Coronary artery (tissue), 2 donors: ENCODE measurements around the gene DSTYK.
"Not testable (repeated sequence)": the region's sequence is repeated elsewhere in the genome, so short reads cannot be mapped to it uniquely, and the experiment has no call there.

ENCODE experiments used
- DNase-seq: peaks from one replicate; pipeline ENCODE4 v3.0.0-alpha.2; 2017; ENCODE audit warnings: low spot score
- H3K27ac ChIP-seq, 2 donors: fragments of 200-600 bp; sonication (generic); one replicate each; pipeline ENCODE4 v1.5.1; 2016 to 2019
- H3K4me3 ChIP-seq: fragments of 200-600 bp; sonication (generic); 2 replicates; pipeline ENCODE4 v1.5.1; 2016; ENCODE audit warnings: mild to moderate bottlenecking, moderate library complexity
- TF ChIP-seq, protein P1 (sequence below): fragments of 200-600 bp; sonication (generic); IDR thresholded peaks from one replicate; pipeline ENCODE4 v1.5.1; 2019; ENCODE audit warnings: antibody characterized with exemption

Gene DSTYK

GRCh38 chr1:205161076-205161475 is 50.4 kb downstream of the DSTYK start:
- TF ChIP-seq, protein P1, sequence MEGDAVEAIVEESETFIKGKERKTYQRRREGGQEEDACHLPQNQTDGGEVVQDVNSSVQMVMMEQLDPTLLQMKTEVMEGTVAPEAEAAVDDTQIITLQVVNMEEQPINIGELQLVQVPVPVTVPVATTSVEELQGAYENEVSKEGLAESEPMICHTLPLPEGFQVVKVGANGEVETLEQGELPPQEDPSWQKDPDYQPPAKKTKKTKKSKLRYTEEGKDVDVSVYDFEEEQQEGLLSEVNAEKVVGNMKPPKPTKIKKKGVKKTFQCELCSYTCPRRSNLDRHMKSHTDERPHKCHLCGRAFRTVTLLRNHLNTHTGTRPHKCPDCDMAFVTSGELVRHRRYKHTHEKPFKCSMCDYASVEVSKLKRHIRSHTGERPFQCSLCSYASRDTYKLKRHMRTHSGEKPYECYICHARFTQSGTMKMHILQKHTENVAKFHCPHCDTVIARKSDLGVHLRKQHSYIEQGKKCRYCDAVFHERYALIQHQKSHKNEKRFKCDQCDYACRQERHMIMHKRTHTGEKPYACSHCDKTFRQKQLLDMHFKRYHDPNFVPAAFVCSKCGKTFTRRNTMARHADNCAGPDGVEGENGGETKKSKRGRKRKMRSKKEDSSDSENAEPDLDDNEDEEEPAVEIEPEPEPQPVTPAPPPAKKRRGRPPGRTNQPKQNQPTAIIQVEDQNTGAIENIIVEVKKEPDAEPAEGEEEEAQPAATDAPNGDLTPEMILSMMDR = no peak
- no peak for DNase-seq
- Histone ChIP-seq H3K4me3 (no peak overlapping the region), H3K27ac (no peak overlapping the region)

DNA sequence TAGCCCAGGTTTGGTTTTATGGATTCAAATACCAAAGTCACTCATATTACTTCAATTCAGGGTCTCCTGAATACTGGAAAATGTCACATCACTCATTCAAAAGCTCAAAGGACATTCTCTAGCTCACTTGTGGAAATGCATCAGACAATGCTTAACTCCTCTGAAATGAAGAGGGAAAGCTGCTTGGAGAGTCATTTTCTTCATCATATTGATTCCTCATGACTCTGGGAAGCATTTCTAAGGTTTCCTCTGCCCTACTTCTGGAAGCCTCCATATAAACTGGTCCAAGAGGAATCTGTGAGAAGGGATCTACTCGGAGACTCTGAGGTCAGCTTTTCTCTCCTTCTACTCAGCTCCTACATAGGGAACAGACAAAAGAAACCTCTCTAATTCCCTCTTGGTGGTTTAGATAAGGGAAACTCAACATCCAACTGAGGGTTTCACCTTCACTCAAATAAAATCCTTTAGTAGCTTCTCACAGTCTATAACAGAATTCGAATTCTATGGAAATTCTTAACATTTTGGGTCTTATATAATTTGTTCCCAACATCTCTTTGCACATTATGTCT is 53.4 kb downstream of the DSTYK start:
- DNase-seq = no peak
- no peak overlapping the region for H3K4me3 ChIP-seq
- TF ChIP-seq, protein P1 = no peak
- no peak overlapping the region for H3K27ac ChIP-seq

DNA sequence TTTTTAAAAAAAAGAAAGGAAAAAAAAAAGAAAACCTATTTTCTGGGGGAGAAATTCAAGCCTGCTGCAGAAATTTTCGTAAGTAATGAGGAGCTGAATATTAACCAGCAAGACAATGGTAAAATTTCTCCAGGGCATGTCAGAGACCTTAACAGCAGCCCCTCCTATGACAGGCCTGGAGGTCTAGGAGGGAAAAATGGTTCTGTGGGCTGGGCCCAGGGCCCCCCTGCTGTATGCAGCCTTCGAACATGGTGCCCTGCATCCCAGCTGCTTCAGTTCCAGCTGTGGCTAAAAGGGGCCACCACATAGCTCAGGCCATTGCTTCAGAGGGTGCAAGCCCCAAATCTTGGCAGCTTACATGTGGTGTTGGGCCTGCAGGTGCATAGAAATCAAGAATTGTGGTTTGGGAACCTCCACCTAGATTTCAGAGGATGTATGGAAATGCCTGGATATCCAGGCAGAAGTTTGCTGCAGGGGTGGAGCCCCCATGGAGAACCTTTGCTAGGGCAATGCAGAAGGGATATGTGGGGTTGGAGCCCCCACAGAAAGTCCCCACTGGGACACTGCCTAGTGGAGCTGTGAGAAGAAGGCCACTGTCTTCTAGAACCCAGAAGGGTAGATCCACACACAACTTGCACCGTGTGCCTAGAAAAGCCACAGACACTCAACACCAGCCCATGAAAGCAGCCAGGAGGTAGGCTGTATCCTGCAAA is 55.7 kb downstream of the DSTYK start:
- H3K4me3 ChIP-seq, H3K27ac ChIP-seq, DNase-seq: not testable (repeated sequence)

DNA sequence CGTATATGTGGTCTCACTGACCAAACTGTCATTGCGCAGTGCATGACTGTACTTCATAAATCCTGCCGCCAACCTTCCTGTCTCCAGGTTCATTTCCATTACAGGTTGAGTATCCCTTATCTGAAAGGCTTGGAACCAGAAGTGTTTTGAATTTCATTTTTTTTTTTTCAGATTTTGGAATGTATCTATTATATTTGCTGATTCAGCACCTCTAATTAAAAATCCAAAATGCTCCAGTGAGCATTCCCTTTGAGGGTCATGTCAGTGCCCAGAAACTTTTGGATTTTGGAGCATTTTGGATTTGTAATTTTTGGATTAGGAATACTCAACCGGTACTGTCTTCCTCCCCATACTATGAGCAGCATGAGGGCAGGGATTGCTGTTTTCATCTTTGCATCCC is 59.0 kb downstream of the DSTYK start:
- Histone ChIP-seq H3K4me3 (no peak overlapping the region), H3K27ac (no peak overlapping the region)
- no peak for DNase-seq
- TF ChIP-seq, protein P1 = no peak

DNA sequence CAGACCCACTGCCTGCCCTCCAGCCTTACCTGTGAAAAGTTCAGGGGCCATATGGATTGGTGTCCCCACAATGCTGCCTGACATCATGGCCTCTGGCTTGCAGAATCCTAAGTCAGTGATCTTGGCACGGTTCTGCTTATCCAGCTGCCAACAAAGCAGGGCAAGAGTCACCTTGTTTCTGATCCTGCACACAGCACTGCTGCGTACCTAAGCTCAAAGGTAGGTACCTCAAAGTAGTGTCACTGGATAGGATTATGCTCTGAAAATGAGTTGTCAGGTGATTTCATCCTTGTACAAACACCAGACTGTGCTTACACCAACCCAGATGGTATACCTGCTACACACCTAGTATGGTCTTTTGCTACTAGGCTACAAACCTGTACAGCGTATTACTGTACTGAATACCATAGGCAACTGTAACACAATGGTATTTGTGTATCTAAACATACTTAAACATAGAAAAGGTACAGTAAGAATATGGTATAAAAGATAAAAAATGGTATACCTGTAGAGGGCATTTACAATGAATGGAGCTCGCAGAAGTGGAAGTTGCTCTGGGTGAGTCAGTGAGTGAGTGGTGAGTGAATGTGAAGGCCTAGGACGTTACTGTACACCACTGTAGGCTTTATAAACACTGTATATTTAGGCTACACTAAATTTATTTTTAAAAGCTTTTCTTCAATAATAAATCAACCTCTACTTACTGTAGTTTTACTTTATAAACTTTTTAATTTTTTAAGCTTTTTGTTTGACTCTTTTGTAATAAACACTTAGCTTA is 60.7 kb downstream of the DSTYK start:
- DNase-seq = no peak
- TF ChIP-seq, protein P1 = no peak
- H3K4me3 ChIP-seq = no peak overlapping the region
- no peak overlapping the region for H3K27ac ChIP-seq

- no peak for DNase-seq
- TF ChIP-seq, protein P1 = no peak
- H3K27ac ChIP-seq = no peak overlapping the region
- H3K4me3 ChIP-seq = no peak overlapping the region
Measured at GRCh38 chr1:205147191-205147835, 64.2 kb downstream of the DSTYK start.

- no peak for DNase-seq
- Histone ChIP-seq H3K4me3 (no peak overlapping the region), H3K27ac (peak overlapping the region in 1 of 2 donors; percentile 70)
- TF ChIP-seq, protein P1 = no peak
Measured at GRCh38 chr1:205144751-205145150, 66.8 kb downstream of the DSTYK start.
